ENCODE data around the gene ALDH1A2.
"Not testable (repeated sequence)": the region's sequence is repeated elsewhere in the genome, so short reads cannot be mapped to it uniquely, and the experiment has no call there.

Gene ALDH1A2

GRCh38 chr15:58039079-58040035 lies 26.2 kb downstream of the ALDH1A2 start:
- peak in 1 of 2 experiments; percentile 30 for DNase-seq

DNA sequence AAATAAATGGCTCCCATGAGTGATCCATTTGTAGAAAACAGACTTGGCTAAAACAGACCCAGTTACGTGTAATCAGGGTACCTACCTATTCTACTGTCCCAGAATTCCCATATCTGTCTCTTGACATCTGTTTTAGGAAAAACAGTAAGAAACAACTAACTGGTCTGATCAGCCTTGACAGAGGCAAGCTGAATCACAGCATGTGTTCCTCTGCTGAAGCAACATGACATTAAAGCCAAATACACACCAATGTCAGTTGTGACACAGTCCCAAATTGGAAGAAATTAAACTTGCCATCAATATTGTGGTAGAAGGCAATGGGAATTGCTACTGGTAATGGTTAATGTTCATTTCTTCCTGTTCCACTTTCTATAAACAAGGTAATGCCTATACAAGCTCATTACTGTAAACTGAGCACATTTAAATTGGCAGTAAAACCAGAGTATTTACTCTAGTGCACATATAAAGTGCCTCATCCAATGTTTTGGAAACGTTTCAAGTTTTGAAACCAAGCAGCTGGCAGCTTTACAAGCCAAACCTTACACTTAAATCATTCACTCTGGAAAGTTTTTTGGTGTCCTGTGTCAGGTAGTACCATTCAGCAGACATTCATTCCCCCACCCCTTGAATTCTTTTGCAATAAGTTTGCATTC lies 27.0 kb downstream of the ALDH1A2 start:
- peak; percentile 68 to 91 for DNase-seq

- no peak for DNase-seq
These were observed 27.7 kb downstream of the ALDH1A2 start for GRCh38 chr15:58037723-58038301.

GRCh38 chr15:58036579-58036978 lies 28.9 kb downstream of the ALDH1A2 start:
- no peak for DNase-seq

DNA sequence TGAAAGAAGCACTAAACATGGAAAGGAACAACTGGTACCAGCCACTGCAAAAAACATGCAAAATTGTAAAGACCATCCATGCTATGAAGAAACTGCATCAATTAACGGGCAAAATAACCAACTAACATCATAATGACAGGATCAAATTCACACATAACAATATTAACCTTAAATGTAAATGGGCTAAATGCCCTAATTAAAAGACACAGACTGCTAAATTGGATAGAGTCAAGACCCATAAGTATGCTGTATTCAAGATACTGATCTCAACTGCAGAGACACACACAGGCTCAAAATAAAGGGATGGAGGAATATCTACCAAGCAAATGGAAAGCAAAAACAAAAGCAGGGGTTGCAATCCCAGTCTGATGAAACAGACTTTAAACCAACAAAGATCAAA lies 37.1 kb downstream of the ALDH1A2 start:
- DNase-seq = not testable (repeated sequence)

GRCh38 chr15:58026552-58026951 lies 39.0 kb downstream of the ALDH1A2 start:
- no peak for DNase-seq

DNA sequence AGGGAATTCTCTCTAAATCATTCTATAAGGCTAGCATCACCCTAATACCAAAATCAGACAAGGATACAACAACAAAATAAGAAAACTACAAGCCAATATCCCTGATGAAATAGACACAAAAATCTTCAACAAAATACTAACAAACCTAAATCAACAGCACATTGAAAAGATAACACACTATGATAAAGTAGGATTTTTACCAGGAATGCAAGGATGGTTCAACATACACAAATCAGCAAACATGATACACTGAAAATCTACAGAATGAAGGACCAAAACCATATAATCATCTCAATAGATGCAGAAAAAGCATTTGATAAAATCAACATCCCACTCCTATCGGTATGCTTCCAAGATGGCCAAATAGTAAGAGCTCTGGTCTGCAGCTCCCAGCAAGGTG lies 39.5 kb downstream of the ALDH1A2 start:
- DNase-seq = no peak

DNA sequence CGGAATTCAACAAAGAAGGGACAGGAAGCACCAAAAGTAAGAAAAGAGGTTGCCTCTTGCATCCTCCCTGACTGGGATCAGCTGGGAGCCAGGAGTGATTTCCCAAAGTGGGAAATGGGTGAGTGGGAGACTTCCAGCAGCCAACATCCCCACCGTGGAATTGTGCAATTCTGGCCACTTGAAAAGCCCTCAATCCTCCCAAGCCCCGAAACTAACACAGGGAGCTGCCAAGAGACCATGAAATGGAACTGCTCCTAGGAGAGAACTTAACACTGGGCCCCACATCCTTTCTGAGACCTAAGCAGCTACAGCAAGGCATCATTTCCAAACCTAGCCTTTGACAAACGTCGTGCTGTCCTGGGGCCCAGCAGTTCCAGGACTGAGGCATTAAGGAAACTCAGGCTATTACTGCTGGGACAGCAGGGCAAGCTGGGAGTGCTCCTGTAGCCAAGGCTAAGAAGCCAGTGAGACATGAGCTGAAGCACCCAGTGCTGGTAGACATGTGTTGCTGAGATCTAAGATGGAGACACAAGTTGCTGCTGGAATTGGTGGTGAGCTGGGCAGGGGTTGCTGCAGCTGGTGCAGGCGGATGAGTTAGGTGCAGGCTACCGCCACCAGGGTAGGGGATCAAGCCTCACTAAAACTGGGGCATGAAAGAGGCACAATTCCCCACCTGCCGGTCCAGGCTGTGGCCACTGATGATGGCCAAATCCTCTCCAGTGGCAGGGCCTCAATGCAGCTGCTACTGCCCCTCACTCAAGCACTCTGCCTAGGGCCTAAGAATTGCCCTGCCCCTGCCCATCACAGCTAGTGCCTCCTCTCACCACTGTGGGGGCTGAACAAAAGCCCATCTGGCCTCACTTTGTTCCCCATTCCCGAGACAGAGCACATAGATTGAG lies 43.9 kb downstream of the ALDH1A2 start:
- no peak for DNase-seq

- DNase-seq = no peak
These were observed 45.8 kb downstream of the ALDH1A2 start for GRCh38 chr15:58019503-58020376.

DNA sequence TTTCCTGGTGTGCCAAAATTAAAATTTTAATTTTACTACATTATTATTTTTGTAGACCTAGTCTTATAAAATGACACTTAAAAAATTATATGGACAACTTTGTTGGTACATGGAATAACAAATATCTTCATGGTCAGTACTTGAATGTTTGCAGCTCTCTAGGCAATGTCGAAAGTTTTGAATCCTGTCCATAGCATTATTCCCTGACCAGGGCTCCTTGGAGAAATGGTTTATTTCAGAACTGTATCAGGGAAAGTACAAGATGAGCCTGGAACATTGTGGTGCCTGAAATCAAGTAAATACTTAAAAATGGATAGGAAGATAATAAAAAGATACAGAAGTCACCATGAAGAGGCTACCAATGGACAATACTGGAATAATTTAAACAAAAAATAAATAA lies 47.6 kb downstream of the ALDH1A2 start:
- no peak for DNase-seq

GRCh38 chr15:58016581-58017175 lies 48.8 kb downstream of the ALDH1A2 start:
- no peak for DNase-seq

DNA sequence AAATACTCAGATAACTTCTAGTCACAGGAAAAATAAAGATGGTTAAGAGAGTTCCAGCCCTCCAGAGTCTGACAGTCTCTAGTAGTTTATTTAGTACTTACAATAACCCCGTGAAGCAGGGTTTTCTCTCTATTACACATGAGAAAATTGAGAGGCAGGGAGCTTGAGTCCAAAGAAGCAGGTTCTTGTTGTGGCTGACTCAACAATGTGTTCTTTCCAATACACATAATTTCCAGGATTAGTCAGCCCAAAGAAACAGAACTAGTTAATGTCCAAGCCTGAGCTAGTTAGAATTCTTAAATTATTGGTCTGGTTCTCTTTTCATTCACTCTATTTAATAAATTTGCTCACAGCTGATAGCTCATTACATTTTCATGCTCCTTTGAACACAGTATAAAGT lies 49.9 kb downstream of the ALDH1A2 start:
- DNase-seq = no peak

GRCh38 chr15:58014470-58014869 lies 51.0 kb downstream of the ALDH1A2 start:
- no peak for DNase-seq

GRCh38 chr15:58014040-58014439 lies 51.5 kb downstream of the ALDH1A2 start:
- no peak for DNase-seq

- peak; percentile 47 to 76 for DNase-seq
These were observed 54.5 kb downstream of the ALDH1A2 start for GRCh38 chr15:58010983-58011382.

DNA sequence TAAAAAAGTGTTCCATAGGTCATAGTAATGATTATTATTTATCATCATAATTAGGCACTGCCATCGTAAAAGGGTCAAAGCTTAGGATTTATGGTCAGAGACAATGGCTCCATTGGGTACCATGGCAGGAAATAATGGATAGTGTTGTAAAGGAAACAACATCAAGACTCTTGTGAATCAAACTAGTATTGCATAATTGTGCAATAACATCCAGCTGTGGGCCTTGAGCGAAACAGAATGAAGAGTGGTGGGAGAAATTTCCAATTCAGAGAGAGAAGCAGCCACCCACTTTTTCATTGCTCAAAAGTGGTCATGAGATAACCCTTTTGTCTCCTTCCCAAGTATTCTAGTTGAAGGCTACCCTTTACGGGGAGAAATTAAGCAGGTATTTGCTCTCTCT lies 61.7 kb downstream of the ALDH1A2 start:
- no peak for DNase-seq

GRCh38 chr15:58002338-58003126 lies 63.0 kb downstream of the ALDH1A2 start:
- DNase-seq = no peak

DNA sequence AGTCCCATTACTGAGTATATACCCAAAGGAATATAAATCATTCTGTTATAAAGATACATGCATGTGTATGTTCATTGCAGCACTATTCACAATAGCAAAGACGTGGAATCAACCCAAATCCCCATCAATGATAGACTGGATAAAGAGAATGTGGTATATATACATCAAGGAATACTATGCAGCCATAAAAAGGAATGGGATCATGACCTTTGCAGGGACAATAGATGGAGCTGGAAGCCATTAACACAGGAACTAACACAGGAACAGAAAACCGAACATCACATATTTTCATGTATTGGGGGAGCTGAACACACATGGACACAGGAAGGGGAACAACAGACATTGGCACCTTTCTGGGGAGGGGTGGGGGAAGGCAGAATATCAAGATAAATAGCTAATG lies 65.8 kb downstream of the ALDH1A2 start:
- DNase-seq = not testable (repeated sequence)

GRCh38 chr15:57996561-57996960 lies 69.0 kb downstream of the ALDH1A2 start:
- no peak for DNase-seq

Data from NCI-H2081 (cell line).